ENCODE results near the gene C9orf43. TPM values are rescaled to one million over a fixed set of nuclear protein-coding genes. Genes with fewer than 3 reads are reported as not detected.

Gene C9orf43
- total RNA-seq, 5 donors from 2014 or later (not counting 1 experiment from before 2014, with no cell fraction given) = 0.28 to 1.1 (median 0.82) TPM

DNA sequence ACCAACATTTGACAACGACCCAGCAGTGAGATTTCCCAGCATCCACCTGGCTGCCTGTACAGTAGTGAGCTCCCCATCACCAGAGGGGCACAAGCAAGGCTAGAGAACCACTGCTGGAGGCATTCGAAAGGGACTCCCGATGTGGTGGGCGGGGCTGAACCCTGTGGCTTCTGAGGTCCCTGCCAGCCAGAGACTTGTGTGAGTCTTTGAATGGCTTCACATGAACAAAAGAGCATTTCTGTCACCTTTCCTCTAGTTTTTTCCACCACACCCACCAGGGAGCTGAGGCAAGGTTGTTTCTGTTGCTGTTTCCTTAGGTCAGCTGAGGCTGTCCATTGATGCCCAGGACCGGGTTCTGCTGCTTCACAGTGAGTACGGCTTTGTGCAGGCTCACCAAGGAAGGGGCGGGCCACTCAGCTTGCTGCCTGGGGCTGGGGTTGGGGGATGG lies 68.7 kb downstream of the C9orf43 start:
- no peak overlapping the region for H3K27ac Mint-ChIP-seq
- no peaks in the 10 kb centered on the region for H3K9me3 Mint-ChIP-seq
- ATAC-seq (replicated peaks in 1 of 4) = peak; percentile 34 to 63 (median 42)
- H3K36me3 Mint-ChIP-seq = no peaks in the 10 kb centered on the region
- no peaks in the 10 kb centered on the region for H3K27me3 ChIP-seq (replicated peaks in 1 of 2; ENCODE audit: control insufficient read depth in 2 of 2, extremely low read depth in 1 of 2, insufficient read depth in 2 of 2, low read length in 1 of 2)
- no peaks in the 10 kb centered on the region for H3K36me3 ChIP-seq (ENCODE audit: control insufficient read depth in 2 of 2, extremely low read depth in 1 of 2, insufficient read depth in 1 of 2, low read length in 1 of 2)
- ChIA-PET CTCF (no interaction called here), POLR2A (interaction anchor here in 1 of 2 donors (0.5 kb wide), 1 partner anchor 220 kb away, joined by 6 read pairs; no protein-coding TSS in a partner anchor)
- H3K9me3 ChIP-seq = no peaks in the 10 kb centered on the region
- peak in 26 of 35 experiments; percentile 5 to 44 (median 18) for DNase-seq
- H3K27me3 Mint-ChIP-seq = no peaks in the 10 kb centered on the region
- peaks cover 16 to 21% (median 16%) of the 10 kb centered on the region in 3 donors for H3K4me1 Mint-ChIP-seq
- no peak overlapping the region for H3K27ac ChIP-seq (ENCODE audit: low read length)
- 56% methylated on average over 2 of the region's 7 CpGs for WGBS (ENCODE audit: insufficient coverage)
- peaks cover 7 to 10% of the 10 kb centered on the region in 2 experiments for H3K4me1 ChIP-seq (ENCODE audit: control insufficient read depth in 1 of 2, extremely low read depth in 1 of 2, insufficient read depth in 2 of 2, low read length in 2 of 2)
- no peak overlapping the region for H3K4me3 ChIP-seq (ENCODE audit: control insufficient read depth in 1 of 2, extremely low read depth in 1 of 2, low read length in 1 of 2)
- no peak overlapping the region for H3K4me3 Mint-ChIP-seq

Other genes with a start within 250 kb of the C9orf43 start
- 10 to 100 TPM; 22.2 to 31.8 (median 29.5) TPM for gene FKBP15, start 189.5 kb upstream of the C9orf43 start, total RNA-seq
- 1 to 10 TPM; 2.7 to 7.1 (median 4.2) TPM for gene SLC31A1, start 189.2 kb upstream of the C9orf43 start, total RNA-seq
- gene CDC26, start 135.2 kb upstream of the C9orf43 start, total RNA-seq = 10 to 100 TPM; 25.1 to 37.0 (median 34.7) TPM
- gene PRPF4, start 135.1 kb upstream of the C9orf43 start, total RNA-seq = 10 to 100 TPM; 16.6 to 24.4 (median 21.1) TPM
- under 1 TPM in 1 of 5 donors, not detected in 4; 0.73 TPM for gene RNF183, start 107.4 kb upstream of the C9orf43 start, total RNA-seq
- gene WDR31, start 70.5 kb upstream of the C9orf43 start, total RNA-seq = 1 to 10 TPM in 3 of 5 donors, under 1 TPM in 2; 0.23 to 1.6 (median 1.1) TPM
- gene BSPRY, start 61.2 kb upstream of the C9orf43 start, total RNA-seq = under 1 TPM; 0.15 to 0.85 (median 0.26) TPM
- 10 to 100 TPM; 15.2 to 34.6 (median 17.4) TPM for gene HDHD3, start 33.8 kb upstream of the C9orf43 start, total RNA-seq
- gene ALAD, start 9.5 kb upstream of the C9orf43 start, total RNA-seq = 10 to 100 TPM; 23.4 to 40.8 (median 35.2) TPM
- gene POLE3, start 72 bp upstream of the C9orf43 start, total RNA-seq = 10 to 100 TPM; 47.2 to 59.1 (median 50.6) TPM
- 10 to 100 TPM; 15.9 to 36.5 (median 24.9) TPM for gene RGS3, start 53.0 kb downstream of the C9orf43 start, total RNA-seq

All from T-cell (primary cell).